ENCODE results near the gene ACADS. TPM values are rescaled to one million over a fixed set of nuclear protein-coding genes. Genes with fewer than 3 reads are reported as not detected.

The ACADS gene
- total RNA-seq, 1 donor from 2014 or later = 113 TPM

DNA sequence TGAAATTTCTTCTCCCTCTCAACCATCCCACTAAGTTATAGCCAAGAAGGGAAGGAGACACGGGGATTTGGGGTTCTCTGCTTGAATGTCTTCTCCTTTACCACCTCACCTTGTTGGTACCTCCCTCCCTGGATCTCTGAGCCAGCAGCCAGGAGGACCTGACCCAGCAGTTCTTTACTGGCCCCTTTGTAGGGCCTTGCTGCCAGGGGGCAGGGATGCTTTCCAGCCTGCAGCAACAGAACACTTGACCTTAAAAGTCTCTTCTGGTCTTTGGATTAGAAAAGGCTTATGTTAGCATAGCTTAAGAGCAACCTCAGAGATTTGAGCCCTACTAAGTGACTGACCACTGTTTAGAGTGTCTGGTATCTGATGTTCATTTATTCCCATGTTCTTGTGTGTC, 28.3 kb upstream of the ACADS start:
- DNase-seq = no peak
- ATAC-seq (ENCODE audit: poor library complexity) = no peak
- intact Hi-C loops (cut with DNase I) = no loop called here

DNA sequence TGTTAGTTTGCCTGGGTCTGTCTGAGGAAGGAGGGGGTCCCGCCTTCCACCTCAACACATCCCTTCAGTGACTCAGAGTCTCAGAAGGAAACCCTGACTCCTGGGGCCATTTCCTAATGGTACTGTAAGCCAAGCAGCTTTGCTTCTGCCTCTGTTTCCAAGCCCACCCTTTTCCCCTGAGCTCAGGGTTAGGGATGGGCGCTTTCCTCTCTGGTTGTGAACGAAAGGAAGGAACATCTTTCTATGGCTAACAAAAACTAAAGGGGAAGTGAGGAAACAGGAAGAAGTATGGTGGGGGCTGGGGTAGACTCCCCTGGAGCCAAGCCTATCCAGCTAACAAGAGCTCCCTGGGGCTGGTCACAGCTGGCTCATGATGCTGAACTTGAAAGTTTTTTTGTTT, 27.0 kb upstream of the ACADS start:
- ATAC-seq (ENCODE audit: poor library complexity) = peak; percentile 53
- peak; percentile 50 for DNase-seq
- intact Hi-C loops (cut with DNase I) = no loop called here

DNA sequence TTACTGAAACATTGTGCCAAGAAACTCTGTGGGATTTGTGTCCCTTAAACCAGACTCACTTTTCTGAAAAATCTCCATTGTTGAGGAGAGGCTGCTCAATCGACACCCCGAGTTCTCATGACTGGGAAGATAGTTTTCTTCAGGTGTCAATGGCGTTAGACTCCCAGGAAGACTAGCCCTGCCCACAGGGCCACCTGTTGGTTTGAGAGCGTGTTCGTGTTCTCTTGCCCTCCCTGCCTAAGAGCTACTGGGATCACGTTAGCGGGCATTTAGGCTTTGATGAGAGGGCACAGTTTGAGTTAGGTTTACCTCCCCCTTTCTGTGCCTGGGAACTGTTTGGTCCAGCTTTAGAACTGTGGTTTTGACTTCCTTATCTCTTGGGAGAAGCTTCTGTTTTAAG, 26.1 kb upstream of the ACADS start:
- no peak for DNase-seq
- intact Hi-C loops (cut with DNase I) = no loop called here
- no peak for ATAC-seq (ENCODE audit: poor library complexity)

DNA sequence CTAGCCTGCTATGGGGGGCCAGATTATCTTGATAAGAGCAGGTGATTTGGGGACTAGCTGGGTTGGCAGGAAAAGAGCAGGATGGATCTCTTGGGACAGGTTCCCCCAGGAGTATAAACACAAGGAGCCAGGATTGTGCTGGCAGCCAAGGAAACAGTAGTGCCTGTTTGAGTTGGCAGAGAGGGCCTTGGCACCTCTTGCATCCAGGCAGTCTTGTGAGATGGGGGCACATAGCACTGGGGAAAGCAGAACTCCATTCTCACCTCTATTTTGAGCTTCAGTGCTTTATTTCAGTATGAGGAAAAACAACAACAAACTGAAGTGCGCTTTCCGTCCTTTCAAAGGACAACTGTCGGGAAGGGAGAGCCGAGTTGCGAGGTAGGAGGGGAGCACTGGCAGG, 24.7 kb upstream of the ACADS start:
- ATAC-seq (ENCODE audit: poor library complexity) = peak; percentile 49
- no peak for DNase-seq

DNA sequence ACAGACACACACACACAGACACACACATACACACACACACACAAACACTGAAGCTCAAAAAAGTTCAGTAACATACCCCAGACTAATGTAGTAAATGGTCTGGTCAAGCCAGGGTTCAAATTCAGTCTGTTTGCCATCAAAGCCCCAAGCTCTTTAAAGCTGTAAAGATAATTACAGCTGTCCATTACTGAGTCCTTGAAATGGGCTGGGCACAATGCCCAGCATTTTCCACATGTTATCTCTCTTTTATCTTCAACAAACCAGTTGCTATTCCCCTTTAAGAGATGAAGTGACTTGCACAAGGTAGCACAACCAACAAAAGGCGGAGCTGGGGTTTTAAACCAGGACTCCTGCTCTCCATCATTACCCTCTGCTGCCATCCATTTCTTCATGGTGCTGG, 23.0 kb upstream of the ACADS start:
- no peak for DNase-seq
- ATAC-seq (ENCODE audit: poor library complexity) = no peak
- intact Hi-C loops (cut with DNase I) = no loop called here

More for the DNA sequence above, 24.7 kb upstream of the ACADS start:
- intact Hi-C loops (cut with DNase I) = no loop called here

DNA sequence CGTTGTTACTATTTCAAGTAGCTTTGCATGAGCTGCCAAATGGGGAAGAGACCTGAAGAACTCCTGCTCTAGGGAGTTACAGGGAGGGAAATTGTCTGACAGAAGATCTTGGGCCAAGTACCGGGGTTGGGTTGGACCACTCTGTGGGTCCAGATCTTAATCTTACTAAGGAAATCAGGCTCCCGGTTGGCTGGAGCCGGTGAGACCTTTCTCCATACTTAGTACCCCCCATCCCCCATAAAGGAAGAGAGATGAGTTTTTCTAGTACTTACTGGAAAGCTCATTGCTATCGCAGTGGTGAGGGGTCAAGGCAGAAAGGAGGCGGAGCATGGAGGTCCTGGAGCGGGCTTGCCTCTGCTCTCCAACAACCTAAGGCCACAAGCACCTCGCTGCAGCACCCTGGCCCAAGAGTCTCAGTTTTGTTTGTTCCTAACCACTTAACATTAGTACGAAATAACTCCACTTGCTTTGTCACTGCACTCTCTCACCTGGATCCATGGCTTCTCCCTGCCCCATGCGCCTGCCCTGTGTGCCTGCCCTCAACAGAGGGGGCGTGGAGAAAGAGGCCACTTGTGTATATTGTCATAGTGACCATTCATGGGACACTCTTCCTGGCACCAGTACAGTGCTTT, 22.2 kb upstream of the ACADS start:
- intact Hi-C loops (cut with DNase I) = no loop called here
- DNase-seq (no peak), ATAC-seq (ENCODE audit: poor library complexity) (no peak)

DNA sequence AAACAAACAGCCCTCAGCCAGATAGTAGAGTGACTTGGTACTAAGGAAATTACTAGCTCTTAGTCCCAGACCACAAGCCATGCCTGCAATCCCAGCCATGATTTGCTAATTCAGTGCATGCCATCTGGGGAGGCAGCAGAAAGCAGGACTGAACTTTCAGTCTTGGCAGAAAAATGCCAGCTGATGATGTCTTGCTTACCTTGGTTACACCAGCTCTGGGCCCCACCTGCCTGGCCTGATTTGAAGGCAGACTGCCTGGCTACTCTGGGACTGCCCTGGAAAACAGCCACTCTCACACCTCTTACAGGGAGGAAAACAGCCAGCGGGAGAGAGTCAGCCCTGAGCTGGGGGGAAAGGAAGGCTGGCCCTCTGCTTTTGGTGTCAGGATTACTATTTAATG, 20.0 kb upstream of the ACADS start:
- intact Hi-C loops (cut with DNase I) = no loop called here
- DNase-seq (no peak), ATAC-seq (ENCODE audit: poor library complexity) (no peak)

DNA sequence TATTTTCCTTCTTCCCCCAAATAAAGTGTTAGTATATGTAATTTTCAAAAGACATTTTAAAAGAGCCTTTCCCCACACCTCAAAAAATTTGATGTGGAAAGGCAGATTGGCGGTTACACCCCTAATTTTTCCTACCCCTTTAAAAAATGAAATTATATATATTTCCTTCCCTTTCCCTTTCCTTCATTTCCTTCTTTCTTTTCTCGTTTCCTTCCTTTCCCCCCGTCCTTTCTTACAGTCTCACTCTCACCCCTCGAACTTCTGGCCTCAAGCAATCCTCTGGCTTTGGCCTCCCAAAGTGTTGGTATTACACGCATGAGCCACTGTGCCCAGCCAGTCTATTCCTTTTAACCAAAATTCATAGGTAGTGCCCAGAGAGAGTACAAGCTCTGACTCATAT, 19.6 kb upstream of the ACADS start:
- DNase-seq = no peak
- no peak for ATAC-seq (ENCODE audit: poor library complexity)
- intact Hi-C loops (cut with DNase I) = no loop called here

DNA sequence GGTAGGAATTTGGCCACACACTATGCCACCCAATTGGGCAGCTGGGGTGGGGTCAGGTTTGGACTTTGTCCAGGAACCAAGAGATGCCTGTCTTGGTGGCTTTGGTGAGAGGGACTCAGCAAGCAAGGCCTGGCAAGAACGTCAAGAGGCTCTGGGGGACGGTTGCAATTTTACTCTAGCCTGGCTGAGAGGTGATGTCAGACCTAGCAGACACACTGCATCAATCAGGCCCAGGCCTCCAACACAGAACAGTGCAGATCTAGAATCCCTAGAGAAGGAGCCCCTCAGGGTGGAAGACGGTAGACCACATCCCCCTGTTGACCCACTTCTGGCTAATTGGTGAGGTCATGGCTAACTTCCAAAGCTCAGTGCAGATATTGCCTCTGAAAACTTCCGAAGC, 17.0 kb upstream of the ACADS start:
- DNase-seq = no peak
- no peak for ATAC-seq (ENCODE audit: poor library complexity)
- intact Hi-C loops (cut with DNase I) = no loop called here

DNA sequence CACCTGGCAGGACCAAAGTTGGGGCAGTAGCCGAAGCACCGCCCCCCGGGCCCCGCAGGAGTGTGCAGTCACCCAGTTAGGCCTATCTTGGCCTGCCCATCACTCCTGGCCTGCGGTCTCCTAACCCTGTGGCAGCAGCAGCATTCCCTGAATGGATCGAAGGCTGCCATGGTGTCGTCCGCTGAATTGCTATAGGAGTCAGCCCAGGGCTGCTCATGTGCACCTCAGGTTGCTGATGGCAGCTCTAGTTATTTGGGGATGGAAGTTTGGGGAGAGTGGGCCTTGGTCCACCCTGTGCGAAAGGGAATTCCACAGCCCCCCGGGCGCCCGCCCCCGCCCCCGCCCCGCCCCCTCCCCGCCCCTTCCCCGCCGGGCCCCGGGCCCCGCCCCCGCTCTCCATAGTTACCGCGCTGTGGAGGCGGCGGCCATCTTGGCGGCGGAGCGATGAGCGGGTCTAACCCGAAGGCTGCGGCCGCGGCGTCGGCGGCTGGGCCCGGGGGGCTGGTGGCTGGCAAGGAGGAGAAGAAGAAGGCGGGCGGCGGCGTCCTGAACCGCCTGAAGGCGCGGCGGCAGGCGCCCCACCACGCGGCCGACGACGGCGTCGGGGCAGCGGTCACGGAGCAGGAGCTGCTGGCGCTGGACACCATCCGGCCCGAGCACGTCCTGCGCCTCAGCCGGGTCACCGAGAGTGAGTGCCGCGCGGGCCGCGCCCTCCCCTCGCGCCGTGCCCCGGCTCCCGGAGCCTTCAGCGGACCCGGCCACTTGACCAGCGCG, 15.4 kb upstream of the ACADS start, which contains the start of gene UNC119B:
UNC119B (plus strand) TSS at position 428 of the 774 bp plus-strand sequence; CDS start at position 445, 17 bp downstream.
- DNase-seq (peak; percentile 88), ATAC-seq (ENCODE audit: poor library complexity) (peak; percentile 96)
- intact Hi-C loops (cut with DNase I) = loop anchor here (5.0 kb wide), 1 partner anchor 262 kb away; no protein-coding TSS in a partner anchor

DNA sequence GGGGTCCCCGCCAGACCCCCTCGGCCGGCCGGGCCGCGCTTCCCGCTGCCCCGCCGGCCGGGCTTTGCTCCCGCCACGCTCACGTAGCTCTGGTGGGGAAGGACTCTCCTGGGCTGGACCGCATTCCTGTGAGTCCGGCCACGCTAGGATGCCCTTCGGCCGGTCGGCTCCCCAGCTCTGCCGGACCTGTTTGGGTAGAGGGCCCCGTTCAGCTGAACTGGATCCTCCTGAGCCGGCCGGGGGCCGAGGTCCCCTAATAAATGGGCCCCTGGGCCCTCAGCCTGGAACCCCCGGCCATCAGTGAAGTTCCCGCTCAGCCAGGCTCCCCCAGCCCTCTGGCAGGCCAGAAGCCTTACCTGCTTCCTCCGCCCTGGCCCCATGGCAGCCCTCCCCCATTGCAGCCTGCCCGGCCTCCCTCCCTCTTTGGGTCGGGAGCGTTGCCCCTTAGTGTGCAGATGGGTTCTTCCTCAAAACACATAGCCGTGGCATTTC, 14.8 kb upstream of the ACADS start:
- peak; percentile 19 for ATAC-seq (ENCODE audit: poor library complexity)
- DNase-seq = peak; percentile 46
- intact Hi-C loops (cut with DNase I) = loop anchor here (5.0 kb wide), 1 partner anchor 261 kb away; no protein-coding TSS in a partner anchor

DNA sequence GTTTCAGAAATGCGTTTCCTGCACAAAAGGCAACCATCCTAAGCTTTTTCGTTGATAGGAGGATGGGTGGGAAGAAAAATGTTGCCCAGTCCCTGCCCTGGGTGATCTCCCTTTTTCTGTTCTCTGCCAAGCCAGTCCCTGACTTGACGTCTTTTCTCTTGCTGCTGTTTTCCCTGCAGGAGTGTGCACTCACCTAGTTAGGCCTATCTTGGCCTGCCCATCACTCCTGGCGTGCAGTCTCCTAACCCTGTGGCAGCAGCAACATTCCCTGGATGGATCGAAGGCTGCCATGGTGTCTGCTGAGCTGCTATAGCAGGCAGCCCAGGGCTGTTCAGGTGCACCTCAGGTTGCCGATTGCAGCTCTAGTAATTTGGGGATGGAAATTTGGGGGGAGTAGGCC, 14.2 kb upstream of the ACADS start:
- ATAC-seq (ENCODE audit: poor library complexity) (no peak), DNase-seq (no peak)
- intact Hi-C loops (cut with DNase I) = loop anchor here (5.0 kb wide), 1 partner anchor 261 kb away; no protein-coding TSS in a partner anchor

DNA sequence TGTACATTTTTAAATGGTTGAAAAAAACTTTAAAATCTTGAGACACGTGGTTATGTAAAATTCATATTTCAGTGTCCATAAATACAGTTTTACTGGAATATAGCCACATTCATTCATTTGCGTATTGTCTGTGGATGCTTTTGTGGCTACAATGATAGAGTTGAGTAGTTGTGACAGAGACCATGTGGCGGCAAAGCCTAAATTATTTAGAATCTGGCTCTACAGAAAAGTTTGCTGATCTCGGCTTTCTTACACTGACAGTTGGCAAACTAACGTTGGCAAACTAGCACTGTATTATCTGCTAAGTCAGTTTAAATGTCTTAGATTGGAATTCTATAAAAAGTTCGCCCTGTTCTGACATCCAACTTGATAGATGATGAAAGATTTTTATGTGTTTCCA, 13.0 kb upstream of the ACADS start:
- intact Hi-C loops (cut with DNase I) = loop anchor here (2.0 to 5.0 kb wide), 3 partner anchors 64 to 260 kb away; no protein-coding TSS in a partner anchor
- ATAC-seq (ENCODE audit: poor library complexity) (no peak), DNase-seq (no peak)

DNA sequence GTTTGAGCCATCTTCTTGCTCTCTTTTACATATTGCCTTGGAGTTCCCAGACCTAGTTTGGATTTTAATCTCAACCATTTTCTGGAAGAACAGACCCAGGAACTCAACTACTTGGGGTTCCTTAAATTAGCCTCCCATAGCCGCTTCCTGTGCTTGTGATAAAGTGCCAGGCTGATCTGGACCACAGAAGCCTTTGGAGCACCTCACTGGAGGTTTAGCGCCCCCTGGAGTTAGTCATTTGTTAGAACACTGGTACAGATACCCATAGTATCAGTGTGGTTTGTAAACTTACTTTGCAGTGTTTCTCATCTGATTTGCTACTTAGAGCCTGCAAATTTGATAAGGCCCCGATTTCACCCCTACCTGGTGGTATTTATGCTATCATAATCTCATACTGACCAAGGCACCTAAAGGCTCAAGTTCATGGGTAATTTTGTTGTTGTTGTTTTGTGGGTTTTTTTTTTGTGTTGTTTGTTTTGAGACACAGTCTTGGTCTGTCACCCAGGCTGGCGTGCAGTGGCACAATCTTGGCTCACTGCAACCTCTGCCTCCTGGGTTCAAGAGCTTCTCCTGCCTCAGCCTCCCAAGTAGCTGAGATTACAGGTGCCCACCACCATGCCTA, 11.7 kb upstream of the ACADS start:
- intact Hi-C loops (cut with DNase I) = loop anchor here (2.0 to 5.0 kb wide), 3 partner anchors 65 to 258 kb away; no protein-coding TSS in a partner anchor
- ATAC-seq (ENCODE audit: poor library complexity) = peak; percentile 70
- DNase-seq = peak; percentile 51

DNA sequence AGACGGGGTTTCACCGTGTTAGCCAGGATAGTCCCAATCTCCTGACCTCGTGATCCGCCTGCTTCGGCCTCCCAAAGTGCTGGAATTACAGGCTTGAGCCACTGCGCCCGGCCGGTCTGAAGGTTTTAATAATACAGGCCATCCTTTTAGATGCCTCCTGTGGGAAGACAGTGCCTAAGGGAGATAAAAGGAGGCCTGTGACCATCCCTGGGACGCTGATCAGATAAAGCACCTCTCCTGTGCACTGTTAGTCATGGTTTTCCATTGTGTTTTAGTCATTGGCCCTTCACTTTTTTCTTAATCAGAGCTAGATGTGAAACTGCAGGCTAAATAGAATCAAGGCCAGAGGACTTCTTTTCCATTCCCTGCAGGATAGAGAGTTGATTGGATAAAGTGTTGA, 7.6 kb upstream of the ACADS start:
- DNase-seq = no peak
- intact Hi-C loops (cut with DNase I) = no loop called here
- ATAC-seq (ENCODE audit: poor library complexity) = no peak

DNA sequence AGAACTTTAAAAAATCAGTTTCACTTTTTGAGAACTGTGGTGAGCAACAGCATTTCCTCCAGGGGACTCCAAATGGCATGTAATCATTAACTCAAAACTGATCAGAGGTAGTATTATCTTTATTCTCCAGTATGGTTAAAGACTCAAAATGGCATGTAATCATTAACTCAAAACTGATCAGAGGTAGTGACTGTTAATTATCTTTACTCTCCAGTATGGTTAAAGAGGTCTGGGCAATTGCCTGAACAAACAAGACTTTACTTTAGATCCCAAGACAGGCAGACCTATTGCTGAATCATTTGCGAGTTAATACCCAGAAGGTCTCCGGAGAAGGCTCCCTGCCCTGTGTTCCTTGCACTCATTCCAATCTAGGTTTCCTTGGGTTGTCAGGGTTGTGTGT, 6.6 kb upstream of the ACADS start:
- intact Hi-C loops (cut with DNase I) = no loop called here
- no peak for DNase-seq
- no peak for ATAC-seq (ENCODE audit: poor library complexity)

DNA sequence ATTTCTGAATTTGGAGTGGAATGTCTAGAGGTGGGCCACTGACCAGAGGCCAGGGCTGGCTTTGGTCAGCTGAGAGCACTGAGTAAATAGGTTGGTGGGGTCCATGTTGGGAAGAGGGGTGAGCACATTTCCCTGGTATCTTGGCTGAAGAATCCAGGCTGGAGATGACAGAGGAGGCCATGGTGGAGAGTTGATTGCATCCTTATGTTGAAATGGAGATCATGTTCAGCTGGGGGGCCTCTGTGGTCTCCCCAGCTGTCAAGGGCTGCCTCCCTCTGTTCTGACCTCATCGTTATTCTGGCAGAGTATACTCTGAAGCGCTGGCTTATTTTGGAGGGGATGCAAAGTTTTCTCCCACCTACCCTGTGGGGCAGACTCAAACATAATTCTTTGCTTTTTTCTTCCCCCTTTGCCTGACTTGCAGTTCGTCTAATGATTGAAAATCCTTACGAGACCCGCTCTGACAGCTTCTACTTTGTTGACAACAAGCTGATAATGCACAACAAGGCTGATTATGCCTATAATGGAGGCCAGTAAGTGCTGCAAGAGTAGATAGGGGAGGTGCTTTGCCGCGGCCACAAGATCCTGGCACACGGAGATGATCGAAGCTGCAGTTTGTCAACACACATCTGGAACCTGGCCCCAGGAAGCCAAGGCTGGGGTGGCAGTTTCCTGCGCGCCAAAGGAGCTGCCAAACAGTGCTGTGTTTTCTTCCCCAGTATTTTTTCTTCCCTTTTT, 6.0 kb upstream of the ACADS start:
- intact Hi-C loops (cut with DNase I) = no loop called here
- ATAC-seq (ENCODE audit: poor library complexity) (peak; percentile 11), DNase-seq (no peak)

DNA sequence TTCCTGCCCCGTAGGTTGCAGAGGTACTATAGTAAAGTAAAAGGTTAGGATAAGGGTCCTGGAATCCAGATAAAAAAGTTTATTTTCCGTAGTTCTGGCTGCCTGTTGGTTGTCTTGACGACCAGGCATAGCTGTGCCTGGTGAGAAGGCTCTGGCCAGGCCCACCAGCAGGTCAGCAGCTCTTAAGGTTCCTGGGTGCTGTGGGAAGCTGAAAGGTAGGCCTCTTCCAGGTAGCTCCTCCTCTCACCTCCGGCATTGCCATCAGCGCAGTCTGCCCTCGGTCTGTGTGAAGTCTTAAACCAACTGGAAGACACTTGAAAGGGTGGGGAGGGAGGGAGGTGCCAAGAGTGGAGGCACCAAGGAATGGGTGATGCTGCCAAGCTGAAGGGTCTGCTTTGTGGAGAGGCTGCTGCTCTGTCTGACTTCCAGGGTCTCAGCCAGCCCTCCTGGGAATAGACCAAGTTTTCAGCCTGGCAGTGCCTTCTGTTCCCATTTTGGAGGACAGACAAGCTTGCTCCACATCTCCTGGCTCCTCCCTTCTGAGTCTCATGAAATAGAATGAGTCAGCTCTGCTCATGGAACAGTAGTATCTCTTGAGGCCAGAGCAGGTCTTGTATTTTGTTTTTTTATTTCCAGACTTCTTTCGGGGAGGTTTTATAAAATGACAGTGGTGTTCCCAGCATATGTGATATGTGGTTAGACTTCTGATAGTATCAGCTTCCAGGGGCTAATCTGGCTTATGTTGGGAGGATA, 5.2 kb upstream of the ACADS start:
- intact Hi-C loops (cut with DNase I) = no loop called here
- DNase-seq = no peak
- ATAC-seq (ENCODE audit: poor library complexity) = peak; percentile 68
